ENCODE measurements around the gene ATP11A. TPM values are rescaled to one million over a fixed set of nuclear protein-coding genes. Genes with fewer than 3 reads are reported as not detected.

The ATP11A gene
- total RNA-seq, 4 donors from 2014 or later = 23.3 to 35.5 (median 31.1) TPM

GRCh38 chr13:112702341-112702985, 12.6 kb downstream of the ATP11A start:
- TF ChIP-seq CTCF (IDR thresholded peaks at IDR 0.05) (no peak), POLR2A (IDR thresholded peaks at IDR 0.05) (no peak)
- H3K4me3 ChIP-seq (ENCODE audit: low read depth, poor library complexity, severe bottlenecking) = no peak overlapping the region
- intact Hi-C loops (cut with DNase I; ENCODE audit: low total_unique reads) = no loop called here
- no peak for DNase-seq (ENCODE audit: low spot score in 2 of 2)
- WGBS, 2 donors = 84 to 85% methylated on average over 32 of the region's 32 CpGs

DNA sequence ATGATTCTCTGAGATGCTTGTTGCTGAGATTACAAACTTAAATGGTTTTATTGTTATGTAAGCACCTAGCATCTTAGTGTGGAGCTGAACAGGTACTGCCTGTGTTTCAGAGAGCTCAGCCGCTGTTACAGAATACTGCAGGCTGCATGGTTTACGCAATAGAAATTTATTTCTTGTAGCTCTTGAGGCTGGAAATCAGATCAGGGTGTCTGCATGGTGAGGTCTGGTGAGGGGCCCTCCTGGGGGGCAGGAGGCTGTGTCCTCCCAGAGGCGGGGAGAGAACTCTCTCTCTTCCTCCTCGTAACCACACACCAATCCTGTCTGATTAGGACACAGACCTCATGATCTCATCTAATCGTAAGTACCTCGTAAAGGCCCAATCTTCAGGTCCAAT, 13.1 kb downstream of the ATP11A start:
- H3K4me3 ChIP-seq (ENCODE audit: low read depth, poor library complexity, severe bottlenecking) = no peak overlapping the region
- 75% methylated on average over 6 of the region's 6 CpGs for WGBS, 2 donors
- no peak for DNase-seq (ENCODE audit: low spot score in 2 of 2)
- TF ChIP-seq CTCF (IDR thresholded peaks at IDR 0.05) (no peak), POLR2A (IDR thresholded peaks at IDR 0.05) (no peak)
- intact Hi-C loops (cut with DNase I; ENCODE audit: low total_unique reads) = no loop called here

GRCh38 chr13:112703449-112704284, 13.8 kb downstream of the ATP11A start:
- WGBS, 2 donors = 65 to 66% methylated on average over 22 of the region's 22 CpGs
- intact Hi-C loops (cut with DNase I; ENCODE audit: low total_unique reads) = no loop called here
- TF ChIP-seq POLR2A (IDR thresholded peaks at IDR 0.05) = no peak
- no peak for TF ChIP-seq CTCF (IDR thresholded peaks at IDR 0.05)
- no peak overlapping the region for H3K4me3 ChIP-seq (ENCODE audit: low read depth, poor library complexity, severe bottlenecking)
- DNase-seq (ENCODE audit: low spot score in 2 of 2) = no peak

GRCh38 chr13:112704308-112705145, 14.7 kb downstream of the ATP11A start:
- DNase-seq (ENCODE audit: low spot score in 2 of 2) = no peak
- TF ChIP-seq POLR2A (IDR thresholded peaks at IDR 0.05) = no peak
- no peak for TF ChIP-seq CTCF (IDR thresholded peaks at IDR 0.05)
- no peak overlapping the region for H3K4me3 ChIP-seq (ENCODE audit: low read depth, poor library complexity, severe bottlenecking)
- WGBS, 2 donors = 61 to 71% methylated on average over 16 to 17 of the region's 17 CpGs
- intact Hi-C loops (cut with DNase I; ENCODE audit: low total_unique reads) = no loop called here

DNA sequence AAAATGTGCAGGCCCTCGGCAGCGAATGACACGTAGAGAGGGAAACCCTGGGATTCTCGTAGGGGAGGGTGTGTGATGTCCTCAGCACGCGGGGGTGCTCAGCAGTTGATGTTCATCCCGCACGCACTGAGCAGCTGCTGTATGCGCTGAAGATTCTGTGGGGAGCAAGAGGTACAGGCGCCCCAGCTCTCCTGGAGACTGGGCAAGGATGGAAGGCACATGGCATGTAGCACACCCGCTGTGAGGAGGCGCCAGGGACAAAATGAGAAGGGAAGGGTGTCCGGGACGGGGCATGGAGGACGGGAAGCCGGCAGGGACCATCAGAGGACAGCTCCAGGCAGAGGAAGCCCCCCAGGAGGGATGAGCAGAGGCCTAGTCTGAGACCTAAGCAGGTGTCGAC, 15.4 kb downstream of the ATP11A start:
- intact Hi-C loops (cut with DNase I; ENCODE audit: low total_unique reads) = no loop called here
- 88 to 91% methylated on average over 17 of the region's 17 CpGs for WGBS, 2 donors
- no peak overlapping the region for H3K4me3 ChIP-seq (ENCODE audit: low read depth, poor library complexity, severe bottlenecking)
- no peak for TF ChIP-seq CTCF (IDR thresholded peaks at IDR 0.05)
- TF ChIP-seq POLR2A (IDR thresholded peaks at IDR 0.05) = no peak
- no peak for DNase-seq (ENCODE audit: low spot score in 2 of 2)
